Measurements from ENCODE around the gene CSN1S1. TPM values are rescaled to one million over a fixed set of nuclear protein-coding genes. Genes with fewer than 3 reads are reported as not detected.

Gene CSN1S1
- total and polyA plus RNA-seq, 2 donors (not counting 1 experiment from before 2014, with no cell fraction given), result not detected

- Mint-ChIP-seq H3K4me1 (no peaks in the 10 kb centered on the region), H3K27ac (no peak overlapping the region), H3K27me3 (peaks cover 3% of the 10 kb centered on the region), H3K4me3 (no peak overlapping the region), H3K9me3 (ENCODE audit: insufficient read depth) (no peaks in the 10 kb centered on the region)
- no peak overlapping the region for H3K9ac ChIP-seq (ENCODE audit: low read length)
- ATAC-seq (ENCODE audit: low read depth) (no peak), DNase-seq (no peak)
- H3K27ac ChIP-seq (ENCODE audit: low read length in 2 of 2), result no peak overlapping the region
- TF ChIP-seq EZH2 (IDR thresholded peaks at IDR 0.05; ENCODE audit: borderline replicate concordance, insufficient read depth, low read depth, low read length, poor library complexity, severe bottlenecking), result no peak
- H3K4me1 ChIP-seq (ENCODE audit: control insufficient read depth in 2 of 2, insufficient read depth in 2 of 2, low read length in 2 of 2), result no peaks in the 10 kb centered on the region
- POLR2A ChIA-PET, result no interaction called here
- H3K79me2 ChIP-seq (ENCODE audit: control insufficient read depth, insufficient read depth, low read length), result no peaks in the 10 kb centered on the region
- CTCF ChIA-PET, result no interaction called here
- intact Hi-C loops (cut with micrococcal nuclease), result no loop called here
- H3K9me3 ChIP-seq (ENCODE audit: control extremely low read depth in 1 of 3, control insufficient read depth in 2 of 3, insufficient read depth in 1 of 3, low read length in 2 of 3), result no peaks in the 10 kb centered on the region
- no peak overlapping the region for H3K4me2 ChIP-seq (replicated peaks; ENCODE audit: low read depth, low read length, poor library complexity, severe bottlenecking)
- no peak overlapping the region for H2AFZ ChIP-seq (ENCODE audit: insufficient read depth, low read depth, low read length, poor library complexity, severe bottlenecking)
- no peaks in the 10 kb centered on the region for H4K20me1 ChIP-seq (ENCODE audit: control insufficient read depth, insufficient read depth, low read length, poor library complexity, severe bottlenecking)
- no peak overlapping the region for H3K4me3 ChIP-seq (ENCODE audit: control extremely low read depth in 1 of 5, extremely low read depth in 1 of 5, insufficient read depth in 1 of 5, low read depth in 2 of 5, low read length in 4 of 5)
- H3K36me3 ChIP-seq (replicated peaks in 1 of 2; ENCODE audit: control extremely low read depth in 1 of 2, control insufficient read depth in 1 of 2, extremely low read depth in 1 of 2, insufficient read depth in 2 of 2, low read length in 1 of 2), result no peaks in the 10 kb centered on the region
- no peaks in the 10 kb centered on the region for H3K27me3 ChIP-seq (replicated peaks in 1 of 4; ENCODE audit: control extremely low read depth in 1 of 4, control insufficient read depth in 3 of 4, insufficient read depth in 4 of 4, low read length in 3 of 4)
These were observed 34.2 kb upstream of the CSN1S1 start for GRCh38 chr4:69896530-69897116.

DNA sequence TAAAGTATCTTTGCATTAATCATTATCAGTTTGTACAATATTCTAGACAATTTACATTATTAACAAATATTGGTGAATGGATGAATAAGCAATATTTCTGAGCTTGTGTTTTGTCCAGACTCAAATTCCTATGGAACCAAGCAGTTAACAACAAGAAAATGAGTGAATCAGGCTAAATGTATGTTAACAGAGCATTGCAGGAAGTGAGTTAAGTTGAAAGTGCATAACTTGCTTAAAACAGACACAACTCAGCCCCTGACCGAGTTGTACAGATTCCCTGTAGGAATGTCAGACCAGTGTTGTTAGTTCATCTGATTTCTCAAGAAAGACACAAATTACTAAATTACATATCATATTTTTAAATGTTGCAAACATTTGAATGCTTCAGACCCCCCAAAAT, 23.7 kb upstream of the CSN1S1 start:
- Histone ChIP-seq H3K79me2 (ENCODE audit: control insufficient read depth, insufficient read depth, low read length) (no peaks in the 10 kb centered on the region), H3K4me3 (ENCODE audit: control extremely low read depth in 1 of 5, extremely low read depth in 1 of 5, insufficient read depth in 1 of 5, low read depth in 2 of 5, low read length in 4 of 5) (no peak overlapping the region), H3K4me2 (replicated peaks; ENCODE audit: low read depth, low read length, poor library complexity, severe bottlenecking) (no peak overlapping the region), H3K27ac (ENCODE audit: low read length in 2 of 2) (no peak overlapping the region), H4K20me1 (ENCODE audit: control insufficient read depth, insufficient read depth, low read length, poor library complexity, severe bottlenecking) (no peaks in the 10 kb centered on the region), H2AFZ (ENCODE audit: insufficient read depth, low read depth, low read length, poor library complexity, severe bottlenecking) (no peak overlapping the region), H3K9me3 (ENCODE audit: control extremely low read depth in 1 of 3, control insufficient read depth in 2 of 3, insufficient read depth in 1 of 3, low read length in 2 of 3) (no peaks in the 10 kb centered on the region), H3K9ac (ENCODE audit: low read length) (no peak overlapping the region), H3K36me3 (replicated peaks in 1 of 2; ENCODE audit: control extremely low read depth in 1 of 2, control insufficient read depth in 1 of 2, extremely low read depth in 1 of 2, insufficient read depth in 2 of 2, low read length in 1 of 2) (no peaks in the 10 kb centered on the region), H3K4me1 (ENCODE audit: control insufficient read depth in 2 of 2, insufficient read depth in 2 of 2, low read length in 2 of 2) (no peaks in the 10 kb centered on the region), H3K27me3 (replicated peaks in 1 of 4; ENCODE audit: control extremely low read depth in 1 of 4, control insufficient read depth in 3 of 4, insufficient read depth in 4 of 4, low read length in 3 of 4) (no peaks in the 10 kb centered on the region)
- CTCF ChIA-PET, result no interaction called here
- Mint-ChIP-seq H3K9me3 (ENCODE audit: insufficient read depth) (no peaks in the 10 kb centered on the region), H3K27me3 (no peaks in the 10 kb centered on the region), H3K4me1 (peaks cover 4% of the 10 kb centered on the region), H3K4me3 (no peak overlapping the region), H3K27ac (no peak overlapping the region)
- POLR2A ChIA-PET, result no interaction called here
- no peak for TF ChIP-seq EZH2 (IDR thresholded peaks at IDR 0.05; ENCODE audit: borderline replicate concordance, insufficient read depth, low read depth, low read length, poor library complexity, severe bottlenecking)
- TF ChIP-seq, protein P1, sequence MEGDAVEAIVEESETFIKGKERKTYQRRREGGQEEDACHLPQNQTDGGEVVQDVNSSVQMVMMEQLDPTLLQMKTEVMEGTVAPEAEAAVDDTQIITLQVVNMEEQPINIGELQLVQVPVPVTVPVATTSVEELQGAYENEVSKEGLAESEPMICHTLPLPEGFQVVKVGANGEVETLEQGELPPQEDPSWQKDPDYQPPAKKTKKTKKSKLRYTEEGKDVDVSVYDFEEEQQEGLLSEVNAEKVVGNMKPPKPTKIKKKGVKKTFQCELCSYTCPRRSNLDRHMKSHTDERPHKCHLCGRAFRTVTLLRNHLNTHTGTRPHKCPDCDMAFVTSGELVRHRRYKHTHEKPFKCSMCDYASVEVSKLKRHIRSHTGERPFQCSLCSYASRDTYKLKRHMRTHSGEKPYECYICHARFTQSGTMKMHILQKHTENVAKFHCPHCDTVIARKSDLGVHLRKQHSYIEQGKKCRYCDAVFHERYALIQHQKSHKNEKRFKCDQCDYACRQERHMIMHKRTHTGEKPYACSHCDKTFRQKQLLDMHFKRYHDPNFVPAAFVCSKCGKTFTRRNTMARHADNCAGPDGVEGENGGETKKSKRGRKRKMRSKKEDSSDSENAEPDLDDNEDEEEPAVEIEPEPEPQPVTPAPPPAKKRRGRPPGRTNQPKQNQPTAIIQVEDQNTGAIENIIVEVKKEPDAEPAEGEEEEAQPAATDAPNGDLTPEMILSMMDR (IDR thresholded peaks at IDR 0.05), result no peak
- WGBS (ENCODE audit: insufficient coverage), result no CpG with 5 or more reads among the region's 1 CpG
- DNase-seq (no peak), ATAC-seq (ENCODE audit: low read depth) (no peak)
- intact Hi-C loops (cut with micrococcal nuclease), result no loop called here

Data from B cell (primary cell).